Endodermal cell (in vitro differentiated cells): ENCODE measurements around the gene RPL7L1. TPM values are rescaled to one million over a fixed set of nuclear protein-coding genes. Genes with fewer than 3 reads are reported as not detected.

Experiments used
- DNase-seq: peaks from one replicate; pipeline ENCODE4 v3.0.0-alpha.2; 2017
- H3K27ac ChIP-seq: 2 replicates; pipeline ENCODE4 v1.5.1; 2013; ENCODE audit warnings: mild to moderate bottlenecking, low read depth, low read length, moderate library complexity
- H3K27me3 ChIP-seq: 2 replicates; pipeline ENCODE4 v1.6.1; 2013; ENCODE audit warnings: mild to moderate bottlenecking, low read length, moderate library complexity; ENCODE audit not compliant: insufficient read depth, control insufficient read depth, poor library complexity, severe bottlenecking
- H3K36me3 ChIP-seq: 2 replicates; pipeline ENCODE4 v1.7.0; 2013; ENCODE audit warnings: mild to moderate bottlenecking, low read length, moderate library complexity; ENCODE audit not compliant: control insufficient read depth, insufficient read depth
- H3K4me1 ChIP-seq: one replicate; pipeline ENCODE4 v1.7.0; 2013; ENCODE audit warnings: low read length; ENCODE audit not compliant: control insufficient read depth, insufficient read depth
- H3K4me3 ChIP-seq: 2 replicates; pipeline ENCODE4 v1.5.1; 2013; ENCODE audit warnings: mild to moderate bottlenecking, low read length, moderate library complexity
- H3K9ac ChIP-seq: 2 replicates; pipeline ENCODE4 v1.6.1; 2013; ENCODE audit warnings: mild to moderate bottlenecking, low read length, moderate library complexity; ENCODE audit not compliant: poor library complexity, severe bottlenecking; ENCODE audit errors: extremely low read depth
- H3K9me3 ChIP-seq: 2 replicates; pipeline ENCODE4 v1.6.1; 2013; ENCODE audit warnings: mild to moderate bottlenecking, low read length, moderate library complexity; ENCODE audit not compliant: control insufficient read depth
- H3K27ac Mint-ChIP-seq: 2 replicates; pipeline ENCODE4 v1.8.0; 2020; ENCODE audit warnings: mixed read lengths
- H3K27me3 Mint-ChIP-seq: 2 replicates; pipeline ENCODE4 v1.8.0; 2021; ENCODE audit warnings: mild to moderate bottlenecking, mixed read lengths; ENCODE audit not compliant: insufficient read depth
- H3K36me3 Mint-ChIP-seq: 2 replicates; pipeline ENCODE4 v1.8.0; 2020; ENCODE audit warnings: low read depth, mixed read lengths
- H3K4me1 Mint-ChIP-seq: 2 replicates; pipeline ENCODE4 v1.8.0; 2020; ENCODE audit warnings: mixed read lengths
- H3K4me3 Mint-ChIP-seq: 2 replicates; pipeline ENCODE4 v1.8.0; 2020; ENCODE audit warnings: mild to moderate bottlenecking, moderate library complexity, mixed read lengths
- H3K9me3 Mint-ChIP-seq: 2 replicates; pipeline ENCODE4 v1.8.0; 2020; ENCODE audit warnings: mild to moderate bottlenecking, mixed read lengths
- WGBS, 2 experiments: methylation state at CpG; one replicate each; pipeline versions ENCODE4 v1.1.5 to v1.1.7; 2013; ENCODE audit warnings: missing lambda C conversion rate in 2 of 2, mixed read lengths in 1 of 2; ENCODE audit not compliant: insufficient coverage in 1 of 2, insufficient read length in 1 of 2; 5-methylcytosine and 5-hydroxymethylcytosine counted together
- total RNA-seq, 2 donors: library from RNA; stranded (reverse); fragmentation: NEBNext Ultra II Directional in 1 of 2; extraction: Animal tissue kit (Norgen Biotek cat#: 25700) in 1 of 2; gene quantifications; 2 replicates in 1 of 2; 3 replicates in 1 of 2; pipeline ENCODE4 v1.2.1, GENCODE V29; 2021
- TF ChIP-seq, protein P1 (sequence below): fragments of 200-600 bp; sonication (generic); conservative IDR thresholded peaks from 2 replicates; pipeline ENCODE4 v1.5.0; 2021; ENCODE audit warnings: antibody characterized with exemption, mild to moderate bottlenecking

RPL7L1 gene
- total RNA-seq, 2 donors from 2014 or later = 112 to 114 TPM

DNA sequence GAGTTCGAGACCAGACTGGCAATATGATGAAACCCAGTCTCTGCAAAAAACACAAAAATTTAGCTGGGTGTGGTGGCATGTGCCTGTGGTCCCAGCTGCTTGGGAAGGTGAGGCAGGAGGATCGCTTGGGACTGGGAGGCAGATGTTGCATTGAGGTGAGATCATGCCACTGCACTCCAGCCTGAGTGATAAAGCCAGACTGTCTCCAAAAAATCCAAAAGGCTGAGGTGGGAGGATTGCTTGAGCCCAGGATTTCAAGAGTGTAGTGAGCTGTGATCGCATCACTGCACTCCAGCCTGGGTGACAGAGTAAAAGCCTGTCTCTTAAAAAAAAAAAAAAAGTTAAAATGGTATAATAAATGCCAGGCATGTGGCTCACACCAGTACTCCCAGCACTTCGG lies 35.1 kb downstream of the RPL7L1 start:
- Histone ChIP-seq H3K27ac (no peak overlapping the region), H3K27me3 (no peaks in the 10 kb centered on the region), H3K9ac (no peak overlapping the region), H3K9me3 (no peaks in the 10 kb centered on the region), H3K36me3 (no peaks in the 10 kb centered on the region), H3K4me3 (no peak overlapping the region), H3K4me1 (no peaks in the 10 kb centered on the region)
- TF ChIP-seq, protein P1, sequence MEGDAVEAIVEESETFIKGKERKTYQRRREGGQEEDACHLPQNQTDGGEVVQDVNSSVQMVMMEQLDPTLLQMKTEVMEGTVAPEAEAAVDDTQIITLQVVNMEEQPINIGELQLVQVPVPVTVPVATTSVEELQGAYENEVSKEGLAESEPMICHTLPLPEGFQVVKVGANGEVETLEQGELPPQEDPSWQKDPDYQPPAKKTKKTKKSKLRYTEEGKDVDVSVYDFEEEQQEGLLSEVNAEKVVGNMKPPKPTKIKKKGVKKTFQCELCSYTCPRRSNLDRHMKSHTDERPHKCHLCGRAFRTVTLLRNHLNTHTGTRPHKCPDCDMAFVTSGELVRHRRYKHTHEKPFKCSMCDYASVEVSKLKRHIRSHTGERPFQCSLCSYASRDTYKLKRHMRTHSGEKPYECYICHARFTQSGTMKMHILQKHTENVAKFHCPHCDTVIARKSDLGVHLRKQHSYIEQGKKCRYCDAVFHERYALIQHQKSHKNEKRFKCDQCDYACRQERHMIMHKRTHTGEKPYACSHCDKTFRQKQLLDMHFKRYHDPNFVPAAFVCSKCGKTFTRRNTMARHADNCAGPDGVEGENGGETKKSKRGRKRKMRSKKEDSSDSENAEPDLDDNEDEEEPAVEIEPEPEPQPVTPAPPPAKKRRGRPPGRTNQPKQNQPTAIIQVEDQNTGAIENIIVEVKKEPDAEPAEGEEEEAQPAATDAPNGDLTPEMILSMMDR = no peak
- Mint-ChIP-seq H3K36me3 (no peaks in the 10 kb centered on the region), H3K4me1 (no peaks in the 10 kb centered on the region), H3K9me3 (no peaks in the 10 kb centered on the region), H3K4me3 (no peak overlapping the region), H3K27me3 (peaks cover 2% of the 10 kb centered on the region), H3K27ac (no peak overlapping the region)
- no peak for DNase-seq
- 86 to 90% methylated on average over 4 of the region's 4 CpGs for WGBS, 2 experiments

DNA sequence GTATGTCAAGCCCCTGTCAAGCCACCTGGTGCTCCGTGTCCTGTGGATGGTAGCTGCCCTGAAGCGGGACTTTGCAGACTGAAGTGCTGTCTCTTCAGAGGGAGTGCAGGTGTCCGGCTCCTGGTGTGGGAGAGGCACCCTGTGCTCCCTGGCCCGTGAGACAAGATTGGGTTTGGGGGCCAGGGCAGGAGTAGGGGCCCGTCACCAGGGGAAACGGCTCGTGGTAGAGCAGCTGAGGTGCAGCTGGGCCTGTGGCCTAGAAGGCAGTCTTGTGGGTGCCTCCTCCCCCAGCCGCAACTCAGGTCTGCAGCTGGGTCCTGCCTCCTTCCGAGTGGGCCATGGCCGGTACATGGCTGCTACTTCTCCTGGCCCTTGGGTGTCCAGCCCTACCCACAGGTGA lies 36.3 kb downstream of the RPL7L1 start, which contains the start of gene PTCRA:
TSS of gene PTCRA (plus strand) at position 322 of the 400 bp plus-strand sequence. CDS start at position 339, 17 bp downstream.
- WGBS, 2 experiments = 91 to 95% methylated on average over 6 to 10 of the region's 10 CpGs
- Mint-ChIP-seq H3K27ac (peak within 1 kb of the TSS; percentile 44), H3K9me3 (no peaks in the 10 kb centered on the region), H3K4me1 (no peaks in the 10 kb centered on the region), H3K4me3 (no peak within 1 kb of the TSS), H3K27me3 (peaks cover 2% of the 10 kb centered on the region), H3K36me3 (no peaks in the 10 kb centered on the region)
- Histone ChIP-seq H3K4me1 (no peaks in the 10 kb centered on the region), H3K27me3 (no peaks in the 10 kb centered on the region), H3K4me3 (no peak within 1 kb of the TSS), H3K9me3 (no peaks in the 10 kb centered on the region), H3K27ac (no peak within 1 kb of the TSS), H3K36me3 (no peaks in the 10 kb centered on the region), H3K9ac (no peak within 1 kb of the TSS)
- DNase-seq = no peak
- TF ChIP-seq, protein P1 = no peak

DNA sequence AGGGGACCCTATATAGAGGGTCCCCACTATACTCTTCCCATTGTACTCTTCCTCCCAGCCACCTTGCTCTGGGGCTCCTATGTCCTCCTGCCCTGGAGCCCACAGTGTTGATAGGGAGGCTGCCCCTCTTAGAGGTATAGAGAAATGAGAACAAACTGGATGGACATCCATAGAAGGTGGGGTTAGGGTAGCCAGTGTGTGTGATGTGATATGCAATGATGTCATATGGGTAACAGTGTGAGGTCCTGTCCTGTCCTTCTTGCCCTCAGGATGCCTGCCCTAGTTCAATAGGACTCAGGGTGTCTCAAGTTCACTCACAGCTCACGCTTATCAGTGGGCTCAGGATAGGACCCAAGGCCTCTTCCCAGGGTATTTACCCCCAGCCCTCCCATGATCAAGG lies 36.9 kb downstream of the RPL7L1 start:
- Histone ChIP-seq H3K9ac (no peak overlapping the region), H3K36me3 (no peaks in the 10 kb centered on the region), H3K9me3 (no peaks in the 10 kb centered on the region), H3K27ac (no peak overlapping the region), H3K4me3 (no peak overlapping the region), H3K27me3 (no peaks in the 10 kb centered on the region), H3K4me1 (no peaks in the 10 kb centered on the region)
- no peaks in the 10 kb centered on the region for H3K4me1 Mint-ChIP-seq
- WGBS, 2 experiments = 85 to 100% methylated on average over 1 of the region's 1 CpG
- no peak for DNase-seq
- H3K36me3 Mint-ChIP-seq = no peaks in the 10 kb centered on the region
- H3K9me3 Mint-ChIP-seq = no peaks in the 10 kb centered on the region
- TF ChIP-seq, protein P1 = no peak
- peaks cover 2% of the 10 kb centered on the region for H3K27me3 Mint-ChIP-seq
- H3K27ac Mint-ChIP-seq = no peak overlapping the region
- no peak overlapping the region for H3K4me3 Mint-ChIP-seq
